ENCODE measurements around the gene DNM3. TPM values are rescaled to one million over a fixed set of nuclear protein-coding genes. Genes with fewer than 3 reads are reported as not detected.

DNM3 gene
- total and polyA plus RNA-seq, 2 of the 8 experiments (the other 6 are each of a cell fraction or from before 2014, with no cell fraction given): 2.0 to 8.5 TPM

GRCh38 chr1:172410027-172410426 is 568.7 kb downstream of the DNM3 start:
- Histone ChIP-seq H2BK20ac (ENCODE audit: low read length) (no peak overlapping the region), H3K79me2 (ENCODE audit: control insufficient read depth in 1 of 2, insufficient read depth in 2 of 2, low read length in 2 of 2) (no peaks in the 10 kb centered on the region), H4K5ac (ENCODE audit: insufficient read length, low read depth, low read length) (no peak overlapping the region), H3K27ac (ENCODE audit: low read depth, low read length) (no peak overlapping the region), H3K36me3 (ENCODE audit: control insufficient read depth in 2 of 4, insufficient read depth in 4 of 4, low read length in 3 of 4) (no peaks in the 10 kb centered on the region), H2AK5ac (ENCODE audit: low read depth, low read length) (no peak overlapping the region), H3K23me2 (ENCODE audit: low read depth, low read length) (no peaks in the 10 kb centered on the region), H3K4me3 (ENCODE audit: extremely low read depth in 1 of 4, insufficient read depth in 2 of 4, low read depth in 3 of 4, low read length in 4 of 4) (no peak overlapping the region), H4K91ac (replicated peaks; ENCODE audit: insufficient read length, low read length) (no peak overlapping the region), H3K4me1 (replicated peaks in 1 of 4; ENCODE audit: control insufficient read depth in 3 of 4, insufficient read depth in 4 of 4, low read length in 3 of 4) (no peaks in the 10 kb centered on the region), H3K18ac (ENCODE audit: extremely low read depth, low read length) (no peak overlapping the region), H3K56ac (replicated peaks; ENCODE audit: insufficient read length, low read depth, low read length) (no peak overlapping the region), H2BK5ac (ENCODE audit: low read depth, low read length) (no peak overlapping the region), H3K4me2 (ENCODE audit: insufficient read depth in 1 of 2, low read depth in 2 of 2, low read length in 2 of 2) (no peak overlapping the region), H3K79me1 (ENCODE audit: low read depth, low read length) (no peaks in the 10 kb centered on the region), H2AFZ (ENCODE audit: low read length) (no peak overlapping the region), H2BK12ac (ENCODE audit: low read depth, low read length) (no peak overlapping the region), H3K23ac (ENCODE audit: insufficient read length) (no peak overlapping the region), H3K14ac (ENCODE audit: insufficient read length) (no peak overlapping the region), H4K20me1 (replicated peaks in 1 of 2; ENCODE audit: control insufficient read depth in 1 of 2, insufficient read depth in 2 of 2, low read length in 2 of 2) (no peaks in the 10 kb centered on the region), H2BK15ac (ENCODE audit: low read length) (no peak overlapping the region), H3K9me3 (ENCODE audit: insufficient read depth in 2 of 2, low read depth in 1 of 2, low read length in 1 of 2) (no peaks in the 10 kb centered on the region), H3K27me3 (replicated peaks in 1 of 4; ENCODE audit: control insufficient read depth in 3 of 4, extremely low read depth in 1 of 4, insufficient read depth in 3 of 4, low read length in 3 of 4) (no peaks in the 10 kb centered on the region), H2BK120ac (replicated peaks; ENCODE audit: low read depth, low read length) (no peak overlapping the region), H3K9ac (replicated peaks in 1 of 4; ENCODE audit: extremely low read depth in 1 of 4, low read depth in 3 of 4, low read length in 3 of 4) (no peak overlapping the region), H4K8ac (ENCODE audit: extremely low read depth, insufficient read depth, low read length) (no peak overlapping the region), H3K4ac (replicated peaks; ENCODE audit: insufficient read length, low read depth, low read length) (no peak overlapping the region)
- DNase-seq (ENCODE audit: low read depth in 1 of 2, low spot score in 2 of 2) (no peak), FAIRE-seq (no peak)
- 95% methylated on average over 1 of the region's 1 CpG; no CpG with 5 or more reads in 1 of the 2 experiments for WGBS, 2 experiments (ENCODE audit: extremely low coverage in 1 of 2, insufficient coverage in 1 of 2, insufficient read length in 1 of 2, insufficient replicate concordance in 2 of 2, low coverage in 1 of 2, low lambda C conversion rate in 2 of 2, missing lambda C conversion rate in 1 of 2)
- POLR2A ChIA-PET (ENCODE audit: partially characterized antibody): no interaction called here
- CTCF ChIA-PET (ENCODE audit: partially characterized antibody): interaction anchor here (0.7 to 1.4 kb wide), 2 partner anchors 9 to 11 kb away, joined by 3 read pairs; no protein-coding TSS in a partner anchor
- TF ChIP-seq SUZ12 (IDR thresholded peaks at IDR 0.05; ENCODE audit: low read length) (no peak), ASH2L (IDR thresholded peaks at IDR 0.05; ENCODE audit: low read length) (no peak), SIN3A (conservative IDR thresholded peaks at IDR 0.05 in 1 of 2, IDR thresholded peaks at IDR 0.05 in 1 of 2; ENCODE audit: low read depth in 1 of 2, low read length in 2 of 2) (no peak), HDAC6 (IDR thresholded peaks at IDR 0.05; ENCODE audit: low read depth, low read length) (no peak), YY1 (IDR thresholded peaks at IDR 0.05; ENCODE audit: low read depth, low read length) (no peak), EP300 (IDR thresholded peaks at IDR 0.05; ENCODE audit: borderline replicate concordance in 1 of 2, low read depth in 2 of 2, low read length in 2 of 2) (no peak), BACH1 (IDR thresholded peaks at IDR 0.05; ENCODE audit: low read length) (no peak), ZNF274 (IDR thresholded peaks at IDR 0.05; ENCODE audit: borderline replicate concordance, extremely low read depth, low read length) (no peak), RNF2 (IDR thresholded peaks at IDR 0.05; ENCODE audit: borderline replicate concordance, low read depth, low read length, missing control alignments, poor library complexity, severe bottlenecking) (no peak), RBBP5 (IDR thresholded peaks at IDR 0.05; ENCODE audit: borderline replicate concordance, low read depth, low read length) (no peak), BRCA1 (IDR thresholded peaks at IDR 0.05; ENCODE audit: low read depth, low read length) (no peak), KDM1A (IDR thresholded peaks at IDR 0.05; ENCODE audit: borderline replicate concordance, low read length) (no peak), POU5F1 (IDR thresholded peaks at IDR 0.05; ENCODE audit: low read depth, low read length) (no peak)
- TF ChIP-seq, protein P1, sequence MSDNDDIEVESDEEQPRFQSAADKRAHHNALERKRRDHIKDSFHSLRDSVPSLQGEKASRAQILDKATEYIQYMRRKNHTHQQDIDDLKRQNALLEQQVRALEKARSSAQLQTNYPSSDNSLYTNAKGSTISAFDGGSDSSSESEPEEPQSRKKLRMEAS (IDR thresholded peaks at IDR 0.05): no peak

Measured in H1 (cell line).